CD4-positive, CD25-positive, alpha-beta regulatory T cell (primary cell): Measurements from ENCODE around the gene POU2F3. TPM values are rescaled to one million over a fixed set of nuclear protein-coding genes. Genes with fewer than 3 reads are reported as not detected.

Experiments used
- ATAC-seq, 2 donors: fragments of 150-1000 bp; cut with Tn5 transposase; one replicate each; pipeline ENCODE4 v1.10.0; 2021; ENCODE audit warnings: low read depth in 2 of 2, moderate number of reproducible peaks in 2 of 2, moderate library complexity in 1 of 2
- DNase-seq, 3 donors: peaks; one replicate each; pipeline versions ENCODE4 v3.0.0 to v3.0.0-alpha.2; 2012 to 2022; ENCODE audit warnings: mixed read lengths in 1 of 3
- H3K27ac ChIP-seq: one replicate; pipeline ENCODE4 v1.7.0; 2013; ENCODE audit warnings: mild to moderate bottlenecking, low read length; ENCODE audit not compliant: insufficient read depth, poor library complexity, severe bottlenecking
- H3K27me3 ChIP-seq: one replicate; pipeline ENCODE4 v1.7.0; 2013; ENCODE audit warnings: low read length; ENCODE audit not compliant: control insufficient read depth, insufficient read depth
- H3K36me3 ChIP-seq: one replicate; pipeline ENCODE4 v1.7.0; 2013; ENCODE audit warnings: mild to moderate bottlenecking, low read length, moderate library complexity; ENCODE audit not compliant: control insufficient read depth, insufficient read depth
- H3K4me1 ChIP-seq: 2 replicates; pipeline ENCODE4 v1.7.0; 2013; ENCODE audit warnings: mild to moderate bottlenecking, low read length; ENCODE audit not compliant: insufficient read depth, control insufficient read depth, poor library complexity, severe bottlenecking
- H3K4me3 ChIP-seq: one replicate; pipeline ENCODE4 v1.7.0; 2013; ENCODE audit warnings: low read depth, mild to moderate bottlenecking, low read length, moderate library complexity
- H3K9me3 ChIP-seq, 2 experiments: 1 replicate in 1 of 2; 2 replicates in 1 of 2; pipeline ENCODE4 v1.7.0; 2013; ENCODE audit warnings: low read length in 2 of 2, mild to moderate bottlenecking in 1 of 2, moderate library complexity in 1 of 2; ENCODE audit not compliant: control insufficient read depth in 2 of 2
- H3K27ac Mint-ChIP-seq, 3 donors: one replicate each; pipeline ENCODE4 v1.8.0; 2020 to 2022; ENCODE audit warnings: mild to moderate bottlenecking in 3 of 3, mixed read lengths in 3 of 3, moderate library complexity in 2 of 3
- H3K27me3 Mint-ChIP-seq: one replicate; pipeline ENCODE4 v1.8.0; 2022; ENCODE audit warnings: mild to moderate bottlenecking, mixed read lengths
- H3K36me3 Mint-ChIP-seq: one replicate; pipeline ENCODE4 v1.8.0; 2020; ENCODE audit warnings: mixed read lengths
- H3K4me1 Mint-ChIP-seq, 4 donors: one replicate each; pipeline ENCODE4 v1.8.0; 2020 to 2022; ENCODE audit warnings: mixed read lengths in 4 of 4, mild to moderate bottlenecking in 1 of 4
- H3K4me3 Mint-ChIP-seq, 4 donors: one replicate each; pipeline ENCODE4 v1.8.0; 2020 to 2022; ENCODE audit warnings: mild to moderate bottlenecking in 4 of 4, mixed read lengths in 4 of 4, moderate library complexity in 3 of 4
- H3K9me3 Mint-ChIP-seq, 7 donors: one replicate each; pipeline ENCODE4 v1.8.0; 2020 to 2022; ENCODE audit warnings: mixed read lengths in 7 of 7, mild to moderate bottlenecking in 3 of 7, moderate library complexity in 2 of 7
- polyA plus RNA-seq, 4 donors: library from polyadenylated mRNA; unstranded; fragments of 300-500 nt; fragmentation: Illumina TruSeq; gene quantifications; one replicate each; pipeline ENCODE4 v1.2.3, GENCODE V29; 2021
- total RNA-seq: library from RNA; stranded (reverse); gene quantifications from one replicate; pipeline ENCODE4 v1.2.3, GENCODE V29; 2022

Gene POU2F3
- total and polyA plus RNA-seq, 5 donors from 2014 or later = not detected

DNA sequence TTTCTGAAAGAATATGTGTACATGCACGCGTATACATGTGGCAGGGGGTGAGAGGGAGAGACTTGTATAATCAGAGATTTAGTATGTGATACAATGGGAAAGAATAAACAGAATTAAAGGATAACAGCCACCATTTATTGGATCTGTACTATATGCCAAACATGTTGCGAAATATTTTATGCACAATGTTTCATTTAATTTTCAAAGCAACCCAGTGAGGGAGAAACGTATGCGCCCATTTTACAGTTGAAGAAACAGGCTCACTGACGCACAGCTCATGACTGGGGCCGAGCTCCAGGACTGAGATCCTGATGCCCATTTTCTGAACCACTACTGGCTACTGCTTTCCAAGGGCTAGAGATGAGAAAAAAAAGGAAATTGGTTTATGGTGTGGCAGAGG lies 32.4 kb upstream of the POU2F3 start:
- Mint-ChIP-seq H3K9me3 (peaks cover 0 to 6% (median 0%) of the 10 kb centered on the region in 7 donors), H3K36me3 (no peaks in the 10 kb centered on the region), H3K4me3 (no peak overlapping the region), H3K27ac (no peak overlapping the region), H3K4me1 (peaks cover 0 to 20% (median 8%) of the 10 kb centered on the region in 4 donors), H3K27me3 (peaks cover 48% of the 10 kb centered on the region)
- Histone ChIP-seq H3K9me3 (no peaks in the 10 kb centered on the region), H3K27me3 (peaks cover 10% of the 10 kb centered on the region), H3K36me3 (no peaks in the 10 kb centered on the region), H3K4me1 (peaks cover 13% of the 10 kb centered on the region), H3K4me3 (no peak overlapping the region), H3K27ac (no peak overlapping the region)
- ATAC-seq (no peak), DNase-seq (no peak)

DNA sequence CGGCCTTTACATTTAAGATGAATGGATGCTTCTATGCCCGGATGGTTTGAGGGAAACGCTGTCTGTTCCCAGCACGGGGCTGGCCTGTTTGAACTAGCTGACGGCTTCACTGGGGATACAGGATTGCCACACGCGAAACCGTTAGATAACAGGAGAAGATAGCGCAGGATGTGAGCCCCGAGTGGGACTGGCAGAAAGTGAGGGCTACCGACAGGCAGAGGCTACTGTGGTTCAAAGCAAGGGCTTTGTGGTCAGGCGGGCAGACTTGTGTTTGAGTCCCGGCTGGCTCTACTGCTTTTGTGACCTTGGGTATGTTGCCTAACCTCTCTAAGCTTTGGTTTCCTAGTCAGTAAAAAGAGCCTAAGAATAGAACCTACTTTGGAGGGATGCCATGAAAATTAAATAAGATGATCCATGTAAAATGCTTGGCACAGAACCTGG lies 31.9 kb upstream of the POU2F3 start:
- Mint-ChIP-seq H3K27ac (no peak overlapping the region), H3K36me3 (no peaks in the 10 kb centered on the region), H3K4me3 (peak overlapping the region in 3 of 4 donors; percentile 5 to 85 (median 48)), H3K4me1 (peaks cover 0 to 22% (median 8%) of the 10 kb centered on the region in 4 donors), H3K9me3 (peaks cover 0 to 6% (median 0%) of the 10 kb centered on the region in 7 donors), H3K27me3 (peaks cover 50% of the 10 kb centered on the region)
- Histone ChIP-seq H3K4me1 (peaks cover 13% of the 10 kb centered on the region), H3K27ac (no peak overlapping the region), H3K4me3 (no peak overlapping the region), H3K27me3 (peaks cover 12% of the 10 kb centered on the region), H3K36me3 (no peaks in the 10 kb centered on the region), H3K9me3 (no peaks in the 10 kb centered on the region)
- DNase-seq (no peak), ATAC-seq (no peak)

DNA sequence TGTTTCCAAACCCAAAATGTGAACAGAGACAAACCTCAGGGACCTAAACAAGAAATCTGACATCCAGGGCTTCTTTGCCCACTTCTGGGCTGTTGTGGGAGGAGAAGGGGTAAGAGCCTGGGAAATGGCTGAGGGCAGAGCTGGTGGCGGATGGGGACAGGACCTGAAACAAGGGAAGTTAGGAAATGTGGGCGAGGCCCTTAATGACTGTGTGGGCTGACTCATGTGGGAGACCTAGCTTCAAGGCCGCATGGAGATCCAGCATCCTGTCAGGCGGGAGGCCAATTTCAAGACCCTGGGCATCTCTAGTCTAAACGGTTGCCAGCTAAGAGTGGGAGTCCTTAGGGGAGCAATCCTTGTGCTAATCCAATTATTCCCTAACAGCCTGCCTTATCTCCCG lies 31.2 kb upstream of the POU2F3 start:
- peaks cover 0 to 23% (median 8%) of the 10 kb centered on the region in 4 donors for H3K4me1 Mint-ChIP-seq
- H3K9me3 Mint-ChIP-seq = peaks cover 0 to 6% (median 0%) of the 10 kb centered on the region in 7 donors
- H3K27me3 Mint-ChIP-seq = peaks cover 55% of the 10 kb centered on the region
- peak overlapping the region in 3 of 4 donors; percentile 49 to 89 (median 85) for H3K4me3 Mint-ChIP-seq
- no peak overlapping the region for H3K27ac Mint-ChIP-seq
- Histone ChIP-seq H3K27me3 (peaks cover 12% of the 10 kb centered on the region), H3K4me3 (no peak overlapping the region), H3K36me3 (no peaks in the 10 kb centered on the region), H3K9me3 (no peaks in the 10 kb centered on the region), H3K4me1 (peaks cover 13% of the 10 kb centered on the region), H3K27ac (no peak overlapping the region)
- no peaks in the 10 kb centered on the region for H3K36me3 Mint-ChIP-seq
- DNase-seq (no peak), ATAC-seq (no peak)

DNA sequence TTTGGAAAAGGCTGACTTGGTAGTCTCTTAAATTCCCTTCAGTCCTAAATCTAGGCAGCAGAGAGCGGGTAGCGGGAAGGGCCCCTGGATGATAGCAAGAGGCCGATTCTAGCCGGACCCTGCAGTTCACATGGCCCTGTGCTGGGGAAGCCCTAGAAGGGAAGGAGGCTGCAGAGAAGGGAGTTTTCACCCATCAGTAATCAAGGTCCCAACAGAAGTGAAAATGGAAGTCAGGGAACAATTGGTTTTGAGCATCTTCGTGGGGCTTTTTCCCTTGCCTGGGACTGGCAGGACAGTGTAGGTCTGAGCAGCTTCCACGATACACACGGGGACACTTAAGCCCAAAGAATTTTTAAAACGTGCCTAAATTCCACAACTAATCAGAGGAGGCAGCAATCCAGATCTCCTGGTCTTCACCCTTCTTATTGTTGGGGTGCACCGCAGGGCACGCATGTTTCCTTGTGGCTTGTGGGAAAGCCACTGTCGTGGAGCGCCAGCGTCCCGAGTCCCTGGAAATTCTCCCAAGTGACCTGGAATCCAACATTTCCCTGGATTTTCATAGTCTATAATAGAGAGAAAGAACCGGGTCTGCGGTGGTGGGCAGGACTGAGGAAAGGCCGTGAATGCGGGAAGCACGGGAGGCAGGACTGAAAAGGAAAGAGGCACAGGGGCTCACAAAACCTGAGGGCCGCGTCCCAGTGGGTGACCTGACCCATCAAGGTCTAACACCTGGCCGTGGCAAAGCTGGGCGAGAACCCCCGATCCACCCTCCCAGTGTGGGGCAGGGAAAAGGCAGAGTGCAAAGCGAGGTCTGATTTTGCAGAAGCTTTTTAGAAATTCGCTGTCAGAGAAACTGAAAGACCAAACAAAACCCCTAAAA lies 30.0 kb upstream of the POU2F3 start:
- H3K27ac ChIP-seq = no peak overlapping the region
- H3K9me3 ChIP-seq = no peaks in the 10 kb centered on the region
- ATAC-seq (no peak), DNase-seq (no peak)
- no peaks in the 10 kb centered on the region for H3K36me3 ChIP-seq
- H3K27me3 ChIP-seq = peaks cover 12% of the 10 kb centered on the region
- peak overlapping the region; percentile 85 to 89 (median 88) for H3K4me3 Mint-ChIP-seq
- peak overlapping the region in 2 of 3 donors; percentile 70 to 88 for H3K27ac Mint-ChIP-seq
- peaks cover 0 to 23% (median 8%) of the 10 kb centered on the region in 4 donors for H3K4me1 Mint-ChIP-seq
- peaks cover 13% of the 10 kb centered on the region for H3K4me1 ChIP-seq
- peak overlapping the region; percentile 59 for H3K4me3 ChIP-seq
- H3K9me3 Mint-ChIP-seq = peaks cover 0 to 6% (median 0%) of the 10 kb centered on the region in 7 donors
- no peaks in the 10 kb centered on the region for H3K36me3 Mint-ChIP-seq
- H3K27me3 Mint-ChIP-seq = peaks cover 61% of the 10 kb centered on the region

DNA sequence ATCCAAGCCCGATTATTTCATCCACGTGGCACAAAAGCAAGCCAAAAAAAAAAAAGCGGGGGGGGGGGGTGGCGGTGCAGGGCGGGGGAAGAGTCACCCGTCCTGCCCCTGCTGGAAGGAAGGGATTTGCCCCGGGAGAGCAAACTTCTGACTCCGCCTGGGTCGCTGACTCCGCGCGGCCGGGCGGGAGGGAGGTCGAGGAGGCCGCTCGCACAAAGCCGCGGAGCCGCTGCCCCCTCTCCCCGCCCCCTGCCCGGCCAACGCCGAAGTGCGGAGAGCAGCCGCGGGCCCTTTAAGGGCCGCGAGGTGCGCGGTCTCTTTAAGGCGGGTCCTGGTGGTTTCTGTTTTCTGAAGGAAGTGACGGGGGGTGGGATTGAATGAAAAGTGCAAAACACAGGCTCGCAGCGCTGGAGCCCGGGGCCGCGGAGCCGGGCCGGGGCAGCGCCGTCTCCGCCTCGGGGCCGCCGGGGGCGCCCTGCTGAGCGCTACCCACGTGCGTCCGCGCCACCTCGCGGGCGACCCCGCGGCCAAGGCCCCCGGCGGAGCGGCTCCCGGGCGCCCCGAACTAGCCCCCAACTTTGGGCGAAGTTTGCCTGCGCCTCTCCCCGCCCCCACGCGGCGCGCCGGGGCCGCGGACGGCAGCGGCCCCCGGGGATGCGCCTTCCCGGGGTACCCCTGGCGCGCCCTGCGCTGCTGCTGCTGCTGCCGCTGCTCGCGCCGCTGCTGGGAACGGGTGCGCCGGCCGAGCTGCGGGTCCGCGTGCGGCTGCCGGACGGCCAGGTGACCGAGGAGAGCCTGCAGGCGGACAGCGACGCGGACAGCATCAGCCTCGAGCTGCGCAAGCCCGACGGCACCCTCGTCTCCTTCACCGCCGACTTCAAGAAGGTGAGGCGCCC lies 29.1 kb upstream of the POU2F3 start, which contains the start of gene OAF:
Gene OAF (plus strand): TSS at position 407 of the 896 bp plus-strand sequence. CDS start 248 bp downstream, at position 655.
- H3K27me3 ChIP-seq = peaks cover 12% of the 10 kb centered on the region
- H3K36me3 ChIP-seq = no peaks in the 10 kb centered on the region
- Mint-ChIP-seq H3K4me3 (peak within 1 kb of the TSS; percentile 85 to 94 (median 91)), H3K4me1 (peaks cover 0 to 23% (median 8%) of the 10 kb centered on the region in 4 donors), H3K27ac (peak within 1 kb of the TSS; percentile 80 to 88 (median 82)), H3K27me3 (peaks cover 61% of the 10 kb centered on the region), H3K36me3 (no peaks in the 10 kb centered on the region), H3K9me3 (peaks cover 0 to 6% (median 0%) of the 10 kb centered on the region in 7 donors)
- H3K9me3 ChIP-seq = no peaks in the 10 kb centered on the region
- peak; percentile 74 to 86 for ATAC-seq
- H3K4me3 ChIP-seq = peak within 1 kb of the TSS; percentile 59
- H3K27ac ChIP-seq = no peak within 1 kb of the TSS
- DNase-seq = peak; percentile 7 to 86 (median 58)
- H3K4me1 ChIP-seq = peaks cover 13% of the 10 kb centered on the region

DNA sequence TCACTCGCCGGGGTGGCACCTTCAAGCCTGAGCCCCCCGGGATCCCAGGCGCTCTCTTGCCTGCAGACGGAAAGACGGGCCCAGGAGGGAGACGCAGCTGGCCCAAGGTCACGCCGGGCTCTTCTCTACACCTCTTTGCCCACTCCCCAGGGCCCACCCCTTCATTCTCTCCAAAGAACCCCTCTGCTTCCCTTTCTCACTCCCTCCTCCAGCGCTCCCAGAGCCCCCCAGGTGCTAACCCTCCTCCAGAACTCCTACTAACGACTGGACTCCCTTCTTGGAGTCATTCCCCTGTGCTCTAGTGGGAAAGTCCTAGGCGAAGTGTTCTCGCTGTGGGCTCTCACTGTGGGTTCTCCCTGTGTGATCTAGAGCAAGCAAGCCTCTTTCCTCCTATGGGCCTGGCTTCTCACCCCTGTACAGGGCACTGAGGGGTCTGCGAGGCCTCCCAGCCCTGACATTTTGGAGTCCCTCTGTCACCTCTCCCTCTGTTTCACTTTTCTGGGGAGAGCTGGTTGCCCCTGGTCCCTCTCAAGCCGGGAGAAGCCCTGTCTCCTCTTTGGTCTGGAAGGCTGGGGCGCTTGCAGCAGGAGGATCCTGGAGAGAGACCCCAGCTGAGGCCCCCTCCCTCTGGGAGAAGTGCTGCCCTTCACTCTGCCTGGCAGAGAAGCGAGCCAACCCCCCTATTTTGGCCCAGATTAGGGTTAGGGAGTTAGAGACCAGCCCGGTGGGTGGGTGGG lies 28.2 kb upstream of the POU2F3 start:
- H3K36me3 Mint-ChIP-seq = no peaks in the 10 kb centered on the region
- peaks cover 13% of the 10 kb centered on the region for H3K4me1 ChIP-seq
- H3K4me1 Mint-ChIP-seq = peaks cover 0 to 23% (median 8%) of the 10 kb centered on the region in 4 donors
- no peaks in the 10 kb centered on the region for H3K9me3 ChIP-seq
- peak overlapping the region; percentile 48 to 82 (median 80) for H3K27ac Mint-ChIP-seq
- peaks cover 58% of the 10 kb centered on the region for H3K27me3 Mint-ChIP-seq
- no peak overlapping the region for H3K27ac ChIP-seq
- ATAC-seq (no peak), DNase-seq (no peak)
- no peak overlapping the region for H3K4me3 ChIP-seq
- peak overlapping the region; percentile 81 to 94 (median 91) for H3K4me3 Mint-ChIP-seq
- no peaks in the 10 kb centered on the region for H3K36me3 ChIP-seq
- H3K9me3 Mint-ChIP-seq = peaks cover 0 to 6% (median 0%) of the 10 kb centered on the region in 7 donors
- H3K27me3 ChIP-seq = peaks cover 10% of the 10 kb centered on the region
